Activated T-helper 1 cell treated with anti-CD3 and anti-CD28 coated beads, Interleukin-12 subunit alpha, Interleukin-12 subunit beta, Interleukin-2, Interleukin-4 antibody, amounts not matched to agents 30 ng/mL and 10 ng/mL and 1 ng/mL, durations not matched to agents 14 hours and 24 hours and 36 hours (primary cell): ENCODE results near the gene CD180. TPM values are rescaled to one million over a fixed set of nuclear protein-coding genes. Genes with fewer than 3 reads are reported as not detected.

ENCODE experiments used
- DNase-seq: peaks from one replicate; pipeline ENCODE4 v3.0.0; 2021; ENCODE audit warnings: low spot score
- H3K27ac Mint-ChIP-seq: one replicate; pipeline ENCODE4 v1.8.0; 2021; ENCODE audit warnings: mild to moderate bottlenecking, mixed read lengths
- H3K27me3 Mint-ChIP-seq: one replicate; pipeline ENCODE4 v1.8.0; 2022; ENCODE audit warnings: mild to moderate bottlenecking, moderate library complexity, mixed read lengths; ENCODE audit not compliant: insufficient read depth
- H3K36me3 Mint-ChIP-seq: one replicate; pipeline ENCODE4 v1.8.0; 2021; ENCODE audit warnings: low read depth, mixed read lengths
- H3K4me1 Mint-ChIP-seq: one replicate; pipeline ENCODE4 v1.8.0; 2021; ENCODE audit warnings: low read depth, mixed read lengths
- H3K4me3 Mint-ChIP-seq: one replicate; pipeline ENCODE4 v1.8.0; 2021; ENCODE audit warnings: mild to moderate bottlenecking, moderate library complexity, mixed read lengths
- H3K9me3 Mint-ChIP-seq: one replicate; pipeline ENCODE4 v1.8.0; 2021; ENCODE audit warnings: mixed read lengths
- intact Hi-C: fragments of 100-400 bp; cut with micrococcal nuclease; formaldehyde crosslinking; loops from one replicate; pipeline ENCODE4 v1.15.1; 2024
- total RNA-seq: library from RNA; stranded (reverse); gene quantifications from 2 replicates; pipeline ENCODE4 v1.2.3, GENCODE V29; 2022

Gene CD180
- total RNA-seq, 1 donor from 2014 or later, result 1.4 TPM

DNA sequence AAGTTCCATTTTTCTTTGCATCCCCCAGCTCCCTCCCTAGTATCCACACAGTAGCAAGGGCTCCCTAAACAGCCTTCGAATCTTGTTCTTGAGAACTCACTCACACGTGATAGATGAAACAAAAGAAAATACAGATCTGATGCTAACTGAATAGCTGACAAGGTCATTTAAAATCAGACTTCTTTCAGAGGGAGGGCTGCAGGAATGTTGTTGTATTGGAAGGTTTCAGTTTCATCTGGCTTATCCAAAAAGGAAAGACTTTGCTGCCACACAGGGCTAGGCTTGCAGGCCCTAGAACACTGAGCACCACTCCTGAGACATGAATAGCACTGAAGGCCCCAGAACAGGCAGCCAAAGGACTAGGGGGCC lies 3.2 kb downstream of the CD180 start:
- H3K4me3 Mint-ChIP-seq, result no peak overlapping the region
- DNase-seq, result no peak
- H3K36me3 Mint-ChIP-seq, result peaks cover 11% of the 10 kb centered on the region
- peaks cover 4% of the 10 kb centered on the region for H3K9me3 Mint-ChIP-seq
- no peak overlapping the region for H3K27ac Mint-ChIP-seq
- intact Hi-C loops, result no loop called here
- no peaks in the 10 kb centered on the region for H3K27me3 Mint-ChIP-seq
- peaks cover 71% of the 10 kb centered on the region for H3K4me1 Mint-ChIP-seq

DNA sequence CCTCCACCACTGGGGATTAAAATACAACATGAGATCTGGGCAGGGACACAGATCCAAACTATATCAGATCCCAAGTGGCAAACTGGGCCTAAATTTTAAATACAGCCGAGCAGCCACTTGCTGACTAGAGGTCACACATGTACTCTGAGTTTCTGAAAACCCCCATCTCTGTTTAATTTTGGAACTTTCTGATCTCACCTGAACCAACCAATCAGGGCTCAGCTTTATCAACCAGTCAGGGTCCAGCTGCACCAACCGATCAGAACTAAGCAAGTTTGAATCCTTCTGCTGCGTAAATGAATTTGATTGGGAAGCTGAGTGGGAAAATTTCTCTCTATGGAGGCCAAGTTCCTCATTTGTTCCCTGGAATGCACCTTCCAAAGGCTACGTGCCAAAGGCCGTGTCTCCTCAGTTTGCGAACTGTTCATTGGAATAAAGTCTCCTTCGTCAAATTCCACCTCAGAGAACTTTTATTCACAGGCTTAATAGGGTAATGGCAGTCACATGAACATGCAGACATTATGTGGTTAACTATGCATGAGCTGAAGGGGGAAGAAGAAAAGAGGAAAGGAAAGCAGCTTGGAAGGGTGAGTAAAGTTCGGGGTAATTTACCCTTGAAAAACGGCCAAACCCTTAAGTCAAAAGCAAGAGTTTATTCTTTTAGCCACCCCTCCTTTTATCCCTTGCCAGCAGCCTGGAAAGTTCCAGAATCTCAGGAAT lies 3.7 kb downstream of the CD180 start:
- DNase-seq, result no peak
- intact Hi-C loops, result no loop called here
- no peak overlapping the region for H3K4me3 Mint-ChIP-seq
- no peak overlapping the region for H3K27ac Mint-ChIP-seq
- H3K36me3 Mint-ChIP-seq, result peaks cover 11% of the 10 kb centered on the region
- H3K9me3 Mint-ChIP-seq, result peaks cover 2% of the 10 kb centered on the region
- H3K27me3 Mint-ChIP-seq, result no peaks in the 10 kb centered on the region
- H3K4me1 Mint-ChIP-seq, result peaks cover 71% of the 10 kb centered on the region

DNA sequence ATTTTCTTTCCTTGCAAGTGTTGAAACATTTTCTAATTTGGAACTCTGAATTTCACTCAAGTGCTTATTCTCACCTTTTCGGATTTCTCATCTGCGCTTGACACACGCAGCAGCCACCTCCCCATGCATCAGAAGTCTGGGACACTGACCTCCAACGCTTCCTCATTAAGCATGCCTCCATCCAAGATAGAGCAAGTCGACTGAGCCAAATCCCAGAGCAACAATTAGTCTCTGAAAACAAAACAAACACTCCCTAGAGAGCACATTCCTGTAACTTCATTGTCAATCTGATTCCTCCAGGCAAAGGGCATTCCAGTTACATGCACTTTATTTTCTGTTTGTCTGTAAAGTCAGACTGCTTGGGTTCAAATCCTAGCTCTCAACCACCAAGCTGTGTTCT lies 5.7 kb downstream of the CD180 start:
- no peak overlapping the region for H3K4me3 Mint-ChIP-seq
- peaks cover 73% of the 10 kb centered on the region for H3K4me1 Mint-ChIP-seq
- H3K27ac Mint-ChIP-seq, result no peak overlapping the region
- peaks cover 15% of the 10 kb centered on the region for H3K36me3 Mint-ChIP-seq
- H3K27me3 Mint-ChIP-seq, result no peaks in the 10 kb centered on the region
- DNase-seq, result no peak
- intact Hi-C loops, result no loop called here
- H3K9me3 Mint-ChIP-seq, result no peaks in the 10 kb centered on the region

DNA sequence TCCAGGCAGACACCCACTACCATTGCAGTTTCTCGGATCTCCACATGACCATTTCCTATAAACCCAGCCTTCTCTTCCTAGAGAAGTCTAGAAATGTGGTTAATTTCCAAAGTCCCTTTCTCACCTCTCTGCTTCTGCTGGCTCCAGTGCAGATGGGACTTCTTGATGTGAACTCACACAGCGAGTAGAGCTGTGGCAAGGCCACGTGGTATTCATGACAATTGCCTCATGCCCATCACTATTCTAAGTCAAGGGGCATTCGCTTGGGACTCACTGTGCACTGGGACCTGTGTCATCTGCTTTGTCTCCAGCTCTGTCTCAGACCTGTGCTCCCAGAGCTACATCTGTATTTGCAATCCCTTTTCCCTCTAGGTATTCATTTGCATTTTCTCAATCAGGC lies 6.2 kb downstream of the CD180 start:
- DNase-seq, result no peak
- Mint-ChIP-seq H3K4me1 (peaks cover 69% of the 10 kb centered on the region), H3K4me3 (no peak overlapping the region), H3K36me3 (peaks cover 15% of the 10 kb centered on the region), H3K9me3 (no peaks in the 10 kb centered on the region), H3K27me3 (no peaks in the 10 kb centered on the region), H3K27ac (no peak overlapping the region)
- intact Hi-C loops, result no loop called here

DNA sequence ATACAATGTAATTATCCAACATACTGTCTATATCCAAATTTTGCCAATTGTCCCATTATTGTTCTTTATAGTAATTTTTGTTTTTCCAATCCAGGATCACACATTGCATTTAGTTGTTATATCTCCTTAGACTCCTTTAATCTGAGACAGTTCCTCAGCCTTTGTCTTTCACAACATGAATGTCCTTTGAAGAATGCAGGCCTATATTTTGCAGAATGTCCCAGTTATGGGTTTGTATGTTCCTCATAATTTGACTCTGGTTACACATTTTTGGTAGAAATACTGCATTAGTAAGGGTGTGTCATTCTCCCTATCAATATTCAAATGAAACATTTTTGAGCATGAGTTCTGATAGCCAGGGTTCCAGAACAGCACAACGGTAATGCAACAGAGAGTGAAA lies 6.7 kb downstream of the CD180 start:
- no peaks in the 10 kb centered on the region for H3K9me3 Mint-ChIP-seq
- H3K36me3 Mint-ChIP-seq, result peaks cover 15% of the 10 kb centered on the region
- no peaks in the 10 kb centered on the region for H3K27me3 Mint-ChIP-seq
- intact Hi-C loops, result no loop called here
- peaks cover 73% of the 10 kb centered on the region for H3K4me1 Mint-ChIP-seq
- no peak for DNase-seq
- H3K27ac Mint-ChIP-seq, result no peak overlapping the region
- no peak overlapping the region for H3K4me3 Mint-ChIP-seq

DNA sequence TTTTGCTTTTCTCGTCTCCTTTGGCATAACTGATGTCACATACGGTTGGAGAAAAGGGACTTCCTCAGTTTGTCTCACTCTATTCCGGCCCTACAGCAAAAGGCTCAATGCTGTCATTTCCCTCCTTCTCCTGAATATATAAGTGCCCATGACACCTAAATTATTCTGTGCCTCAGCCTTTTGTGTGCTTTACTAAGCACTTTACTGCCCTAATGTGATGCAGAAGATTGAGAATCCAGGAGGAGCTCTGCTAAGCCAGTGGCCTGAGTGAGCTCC lies 7.6 kb downstream of the CD180 start:
- DNase-seq, result no peak
- intact Hi-C loops, result no loop called here
- Mint-ChIP-seq H3K9me3 (no peaks in the 10 kb centered on the region), H3K27ac (peak overlapping the region; percentile 83), H3K4me1 (peaks cover 66% of the 10 kb centered on the region), H3K4me3 (no peak overlapping the region), H3K36me3 (peaks cover 9% of the 10 kb centered on the region), H3K27me3 (no peaks in the 10 kb centered on the region)

DNA sequence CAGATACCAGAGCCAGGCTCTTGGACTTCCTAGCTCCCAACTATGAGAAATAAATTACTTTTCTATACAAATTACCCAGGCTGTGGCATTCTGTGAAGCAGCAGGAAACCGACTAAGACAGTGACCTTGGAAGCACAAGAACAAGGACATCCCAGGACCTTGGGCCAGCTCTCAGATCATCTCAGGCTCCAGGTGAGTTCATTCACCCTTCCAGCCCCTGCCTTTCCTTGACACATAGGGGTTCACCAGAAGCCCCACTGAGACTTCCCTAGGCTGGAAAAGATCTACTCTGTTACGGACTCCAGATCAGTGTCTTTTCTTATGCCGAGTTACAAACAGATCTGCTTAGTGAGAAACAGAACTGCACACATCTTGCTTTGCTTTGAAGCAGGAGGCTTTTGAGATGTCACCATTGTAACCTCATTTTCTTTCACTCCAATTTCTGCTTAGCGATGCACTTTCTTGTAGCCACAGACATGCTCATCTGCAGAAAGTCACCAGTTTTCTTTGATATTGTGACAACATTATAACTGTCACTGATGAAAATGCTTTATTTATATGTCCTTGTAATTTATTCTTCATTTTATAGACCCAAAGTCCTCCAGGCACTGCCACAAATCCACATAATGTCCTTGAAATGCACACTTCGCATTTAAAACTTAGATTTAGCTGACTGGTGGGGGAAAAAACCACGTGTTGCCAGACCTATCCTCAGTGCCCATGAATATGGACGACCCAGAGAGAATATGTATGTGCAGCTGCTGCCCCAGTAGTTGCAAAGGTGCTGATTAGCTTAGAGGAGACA lies 8.1 kb downstream of the CD180 start:
- peaks cover 9% of the 10 kb centered on the region for H3K36me3 Mint-ChIP-seq
- H3K4me1 Mint-ChIP-seq, result peaks cover 63% of the 10 kb centered on the region
- H3K9me3 Mint-ChIP-seq, result no peaks in the 10 kb centered on the region
- H3K27me3 Mint-ChIP-seq, result no peaks in the 10 kb centered on the region
- intact Hi-C loops, result loop anchor here (1.0 kb wide), 1 partner anchor 16 kb away; no protein-coding TSS in a partner anchor
- no peak overlapping the region for H3K4me3 Mint-ChIP-seq
- DNase-seq, result no peak
- H3K27ac Mint-ChIP-seq, result peak overlapping the region; percentile 83

DNA sequence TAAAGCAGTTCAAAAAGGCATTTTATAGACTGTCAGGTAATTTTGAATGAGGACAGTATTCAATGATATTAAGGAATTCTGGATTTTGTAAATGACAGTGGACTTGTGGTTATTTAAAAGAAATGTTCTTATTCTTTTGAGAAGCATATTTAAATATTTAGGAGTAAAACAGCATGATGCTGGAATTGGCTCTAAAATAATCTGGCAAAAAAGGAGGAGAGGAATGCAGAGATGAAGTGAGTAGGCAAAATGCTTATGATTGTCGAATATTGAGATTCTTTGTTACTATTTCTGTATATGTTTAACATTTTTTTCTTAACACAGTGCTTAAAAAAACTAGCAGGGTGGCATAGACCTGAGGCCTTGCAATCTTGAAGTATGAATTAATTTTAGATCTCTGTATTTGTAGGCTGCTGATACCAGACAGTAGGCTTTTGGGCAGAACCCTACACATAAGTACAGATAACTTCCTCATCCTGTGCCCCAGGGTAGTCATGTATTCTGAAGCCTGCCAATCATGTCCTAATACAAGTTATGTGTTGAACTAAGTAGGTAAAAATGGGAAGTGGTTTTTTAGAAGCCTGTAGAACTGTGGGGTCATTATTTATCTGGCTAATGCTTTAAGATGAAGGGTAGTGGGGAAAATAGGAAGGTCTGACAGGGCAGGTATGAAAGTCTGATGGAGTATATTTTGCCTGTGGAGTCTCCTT lies 9.4 kb downstream of the CD180 start:
- H3K9me3 Mint-ChIP-seq, result no peaks in the 10 kb centered on the region
- H3K4me3 Mint-ChIP-seq, result peak overlapping the region; percentile 24
- intact Hi-C loops, result no loop called here
- peaks cover 11% of the 10 kb centered on the region for H3K36me3 Mint-ChIP-seq
- H3K4me1 Mint-ChIP-seq, result peaks cover 69% of the 10 kb centered on the region
- H3K27me3 Mint-ChIP-seq, result no peaks in the 10 kb centered on the region
- no peak for DNase-seq
- peak overlapping the region; percentile 62 for H3K27ac Mint-ChIP-seq

DNA sequence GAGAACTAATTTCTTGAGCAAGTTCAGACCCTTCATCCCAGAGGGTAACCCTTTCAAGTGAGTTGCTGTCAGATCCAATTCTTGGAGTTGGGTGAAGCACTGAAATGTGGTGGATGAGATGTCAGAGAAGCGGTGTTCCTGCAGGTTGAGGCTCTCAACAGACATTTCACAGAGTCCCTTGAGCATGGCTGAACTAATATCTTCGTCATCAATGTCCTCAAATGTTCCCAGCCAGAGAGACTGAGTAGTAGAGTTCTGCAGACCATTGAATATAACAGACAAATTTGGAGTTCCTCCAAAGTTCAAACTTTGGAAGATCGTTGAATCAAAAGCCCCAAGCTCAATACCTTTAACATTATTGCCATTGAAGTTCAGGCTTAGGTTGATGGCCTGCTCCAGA lies 12.7 kb downstream of the CD180 start:
- intact Hi-C loops, result loop anchor here (2.0 kb wide), 1 partner anchor 23 kb away; no protein-coding TSS in a partner anchor
- H3K36me3 Mint-ChIP-seq, result peaks cover 21% of the 10 kb centered on the region
- no peaks in the 10 kb centered on the region for H3K27me3 Mint-ChIP-seq

DNA sequence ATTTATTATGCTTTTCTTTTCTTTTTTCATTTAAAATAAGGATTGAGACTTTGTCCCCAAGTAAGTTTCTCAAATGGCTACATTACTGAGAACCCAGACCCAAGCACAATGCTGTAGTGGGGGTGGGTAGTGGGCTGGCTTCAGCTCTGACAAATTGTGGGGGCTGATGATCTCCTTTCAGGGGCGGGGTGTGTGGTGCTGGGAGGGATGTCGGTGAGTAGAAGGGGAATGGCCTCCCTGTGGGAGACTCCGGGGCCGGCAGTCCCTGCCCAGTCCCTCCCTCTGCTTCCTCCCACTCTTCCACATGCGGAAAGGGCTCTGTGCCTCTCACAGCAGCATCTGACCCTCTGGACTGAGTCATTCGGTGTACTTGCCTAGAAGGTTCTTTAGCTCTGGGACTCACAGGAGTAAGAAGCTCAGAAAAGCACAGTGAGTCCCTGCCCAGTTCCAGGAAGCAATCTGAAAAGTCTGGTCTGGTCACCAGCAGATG lies 14.3 kb downstream of the CD180 start:
- no peak for DNase-seq
- intact Hi-C loops, result loop anchor here (2.0 kb wide), 1 partner anchor 24 kb away; no protein-coding TSS in a partner anchor
- Mint-ChIP-seq H3K27me3 (no peaks in the 10 kb centered on the region), H3K9me3 (peaks cover 21% of the 10 kb centered on the region), H3K4me1 (peaks cover 75% of the 10 kb centered on the region), H3K27ac (peak overlapping the region; percentile 86), H3K36me3 (peaks cover 28% of the 10 kb centered on the region), H3K4me3 (peak overlapping the region; percentile 42)

More for the DNA sequence above, 12.7 kb downstream of the CD180 start:
- H3K4me1 Mint-ChIP-seq, result peaks cover 80% of the 10 kb centered on the region
- H3K9me3 Mint-ChIP-seq, result peaks cover 9% of the 10 kb centered on the region
- no peak overlapping the region for H3K4me3 Mint-ChIP-seq
- DNase-seq, result no peak
- H3K27ac Mint-ChIP-seq, result no peak overlapping the region

DNA sequence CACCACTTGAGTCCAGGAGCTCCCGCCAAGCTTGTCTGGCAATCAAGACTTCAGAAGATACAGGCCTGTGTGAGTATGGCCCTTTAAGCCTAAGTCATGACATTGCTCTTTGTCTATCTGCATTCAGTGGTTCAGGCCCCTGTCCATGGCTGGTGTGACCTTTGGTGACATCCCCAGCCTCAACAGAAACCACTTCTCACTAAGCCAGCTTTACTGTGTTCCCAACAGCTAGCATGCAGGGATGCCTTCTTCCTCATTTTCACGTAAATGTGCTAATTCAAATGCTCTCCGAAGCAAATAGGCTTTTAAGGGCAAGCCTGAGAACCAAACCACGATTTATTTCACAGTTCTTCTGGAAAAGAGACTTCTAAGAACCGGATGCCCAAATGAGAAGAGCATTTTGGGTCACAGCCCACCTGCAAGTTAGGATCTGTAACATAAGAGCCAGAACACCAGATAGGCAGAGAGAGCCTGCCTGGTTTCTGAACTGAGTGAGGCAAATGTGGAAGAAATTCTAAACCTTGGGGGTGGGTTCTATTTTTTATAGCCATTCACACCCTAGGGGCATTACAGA lies 14.9 kb downstream of the CD180 start:
- peaks cover 33% of the 10 kb centered on the region for H3K36me3 Mint-ChIP-seq
- intact Hi-C loops, result loop anchor here (2.0 kb wide), 2 partner anchors 15 to 25 kb away; no protein-coding TSS in a partner anchor
- H3K4me1 Mint-ChIP-seq, result peaks cover 75% of the 10 kb centered on the region

DNA sequence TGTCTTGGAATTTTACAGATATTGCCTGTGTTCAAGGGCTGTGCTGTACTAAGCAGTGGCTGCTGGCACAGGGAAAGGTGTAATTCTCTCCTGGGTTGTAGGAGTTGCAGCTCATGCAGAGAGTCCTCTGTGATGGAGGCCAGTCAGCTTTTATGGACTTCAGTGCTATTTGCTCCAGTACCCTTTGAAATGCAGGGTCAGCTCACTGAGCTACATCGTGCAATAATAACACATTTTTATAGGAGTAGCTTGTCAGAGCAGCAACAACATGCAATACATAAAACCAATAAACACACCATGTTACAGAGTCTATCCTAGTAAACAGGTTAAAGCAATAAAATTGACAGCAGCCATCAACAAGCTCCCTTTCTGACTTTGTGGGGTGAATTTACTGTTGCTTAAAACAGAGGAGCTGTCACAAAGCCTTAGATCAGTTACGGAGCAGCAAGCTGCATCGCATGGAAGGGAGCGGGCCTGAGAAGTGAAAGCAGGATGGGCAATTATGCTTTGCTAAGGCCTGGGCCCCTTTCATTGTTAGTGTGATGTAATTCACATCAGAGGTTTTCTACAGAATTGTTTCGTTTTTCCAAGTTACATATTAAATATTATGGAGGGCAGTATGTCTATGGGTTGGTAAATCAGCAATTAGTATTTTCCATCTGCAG lies 16.8 kb downstream of the CD180 start:
- Mint-ChIP-seq H3K9me3 (peaks cover 46% of the 10 kb centered on the region), H3K4me3 (no peak overlapping the region)
- intact Hi-C loops, result loop anchor here (2.0 kb wide), 1 partner anchor 13 kb away; no protein-coding TSS in a partner anchor

More for the DNA sequence above, 14.9 kb downstream of the CD180 start:
- peak overlapping the region; percentile 86 for H3K27ac Mint-ChIP-seq
- H3K27me3 Mint-ChIP-seq, result no peaks in the 10 kb centered on the region
- DNase-seq, result no peak
- H3K4me3 Mint-ChIP-seq, result peak overlapping the region; percentile 62
- H3K9me3 Mint-ChIP-seq, result peaks cover 27% of the 10 kb centered on the region

More for the DNA sequence above, 16.8 kb downstream of the CD180 start:
- Mint-ChIP-seq H3K27me3 (no peaks in the 10 kb centered on the region), H3K27ac (peak overlapping the region; percentile 53), H3K4me1 (peaks cover 65% of the 10 kb centered on the region), H3K36me3 (peaks cover 47% of the 10 kb centered on the region)
- no peak for DNase-seq
